ENCODE data around the gene GOLT1A.

The GOLT1A gene

GRCh38 chr1:204258213-204259115 is 44.7 kb upstream of the GOLT1A start:
- no peak for TF ChIP-seq SIN3A (IDR thresholded peaks at IDR 0.05; ENCODE audit: borderline replicate concordance, insufficient read depth, low read length)
- TF ChIP-seq TAF1 (IDR thresholded peaks at IDR 0.05; ENCODE audit: borderline replicate concordance, insufficient read depth, low read length), result no peak
- TF ChIP-seq FOXP2 (optimal IDR thresholded peaks at IDR 0.05; ENCODE audit: borderline replicate concordance, extremely low read depth, extremely low read length, insufficient read depth), result peak; percentile 53
- TF ChIP-seq POLR2AphosphoS5 (IDR thresholded peaks at IDR 0.05; ENCODE audit: low read depth, low read length), result no peak

GRCh38 chr1:204257446-204257845 is 43.7 kb upstream of the GOLT1A start:
- TF ChIP-seq FOXP2 (optimal IDR thresholded peaks at IDR 0.05; ENCODE audit: borderline replicate concordance, extremely low read depth, extremely low read length, insufficient read depth) (no peak), POLR2AphosphoS5 (IDR thresholded peaks at IDR 0.05; ENCODE audit: low read depth, low read length) (no peak), TAF1 (IDR thresholded peaks at IDR 0.05; ENCODE audit: borderline replicate concordance, insufficient read depth, low read length) (no peak), SIN3A (IDR thresholded peaks at IDR 0.05; ENCODE audit: borderline replicate concordance, insufficient read depth, low read length) (no peak), REST (IDR thresholded peaks at IDR 0.05; ENCODE audit: insufficient read depth in 1 of 2, low read depth in 2 of 2, low read length in 2 of 2) (no peak)

- no peak for TF ChIP-seq POLR2AphosphoS5 (IDR thresholded peaks at IDR 0.05; ENCODE audit: low read depth, low read length)
- TF ChIP-seq TAF1 (IDR thresholded peaks at IDR 0.05; ENCODE audit: borderline replicate concordance, insufficient read depth, low read length), result no peak
- no peak for TF ChIP-seq SIN3A (IDR thresholded peaks at IDR 0.05; ENCODE audit: borderline replicate concordance, insufficient read depth, low read length)
Measured at GRCh38 chr1:204256531-204256930, 42.7 kb upstream of the GOLT1A start.

- no peak for TF ChIP-seq TAF1 (IDR thresholded peaks at IDR 0.05; ENCODE audit: borderline replicate concordance, insufficient read depth, low read length)
- no peak for TF ChIP-seq REST (IDR thresholded peaks at IDR 0.05; ENCODE audit: insufficient read depth in 1 of 2, low read depth in 2 of 2, low read length in 2 of 2)
- TF ChIP-seq SIN3A (IDR thresholded peaks at IDR 0.05; ENCODE audit: borderline replicate concordance, insufficient read depth, low read length), result no peak
- TF ChIP-seq FOXP2 (optimal IDR thresholded peaks at IDR 0.05; ENCODE audit: borderline replicate concordance, extremely low read depth, extremely low read length, insufficient read depth), result no peak
- TF ChIP-seq POLR2AphosphoS5 (IDR thresholded peaks at IDR 0.05; ENCODE audit: low read depth, low read length), result no peak
Measured at GRCh38 chr1:204255966-204256365, 42.2 kb upstream of the GOLT1A start.

GRCh38 chr1:204255225-204255624 is 41.4 kb upstream of the GOLT1A start:
- TF ChIP-seq SIN3A (IDR thresholded peaks at IDR 0.05; ENCODE audit: borderline replicate concordance, insufficient read depth, low read length) (no peak), POLR2AphosphoS5 (IDR thresholded peaks at IDR 0.05; ENCODE audit: low read depth, low read length) (no peak), TAF1 (IDR thresholded peaks at IDR 0.05; ENCODE audit: borderline replicate concordance, insufficient read depth, low read length) (no peak), FOXP2 (optimal IDR thresholded peaks at IDR 0.05; ENCODE audit: borderline replicate concordance, extremely low read depth, extremely low read length, insufficient read depth) (no peak), REST (IDR thresholded peaks at IDR 0.05; ENCODE audit: insufficient read depth in 1 of 2, low read depth in 2 of 2, low read length in 2 of 2) (no peak)

Measured in PFSK-1 (cell line).